ENCODE results near the gene HIPK2.

HIPK2 gene

DNA sequence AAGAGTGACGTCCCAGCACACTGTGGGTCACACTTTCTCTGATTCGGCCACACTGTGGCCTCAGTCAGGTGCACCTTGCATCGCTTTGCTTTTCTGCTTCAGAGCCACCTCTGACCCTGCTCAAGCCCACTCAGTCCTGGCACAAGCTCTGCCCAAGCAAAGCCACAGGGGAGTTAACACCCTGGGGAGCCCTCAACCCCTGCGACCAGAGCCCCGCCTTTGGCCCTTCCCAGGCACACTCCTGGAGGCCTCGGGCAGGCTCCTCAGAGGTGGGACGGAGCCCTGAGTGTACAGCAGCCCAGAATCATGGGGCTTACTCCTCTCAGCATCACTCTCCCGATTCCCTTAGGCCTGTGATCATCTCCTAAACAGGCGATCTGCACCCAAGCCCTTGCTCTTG is 71.0 kb downstream of the HIPK2 start:
- TF ChIP-seq, protein P1, sequence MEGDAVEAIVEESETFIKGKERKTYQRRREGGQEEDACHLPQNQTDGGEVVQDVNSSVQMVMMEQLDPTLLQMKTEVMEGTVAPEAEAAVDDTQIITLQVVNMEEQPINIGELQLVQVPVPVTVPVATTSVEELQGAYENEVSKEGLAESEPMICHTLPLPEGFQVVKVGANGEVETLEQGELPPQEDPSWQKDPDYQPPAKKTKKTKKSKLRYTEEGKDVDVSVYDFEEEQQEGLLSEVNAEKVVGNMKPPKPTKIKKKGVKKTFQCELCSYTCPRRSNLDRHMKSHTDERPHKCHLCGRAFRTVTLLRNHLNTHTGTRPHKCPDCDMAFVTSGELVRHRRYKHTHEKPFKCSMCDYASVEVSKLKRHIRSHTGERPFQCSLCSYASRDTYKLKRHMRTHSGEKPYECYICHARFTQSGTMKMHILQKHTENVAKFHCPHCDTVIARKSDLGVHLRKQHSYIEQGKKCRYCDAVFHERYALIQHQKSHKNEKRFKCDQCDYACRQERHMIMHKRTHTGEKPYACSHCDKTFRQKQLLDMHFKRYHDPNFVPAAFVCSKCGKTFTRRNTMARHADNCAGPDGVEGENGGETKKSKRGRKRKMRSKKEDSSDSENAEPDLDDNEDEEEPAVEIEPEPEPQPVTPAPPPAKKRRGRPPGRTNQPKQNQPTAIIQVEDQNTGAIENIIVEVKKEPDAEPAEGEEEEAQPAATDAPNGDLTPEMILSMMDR (conservative IDR thresholded peaks at IDR 0.05): no peak
- peak overlapping the region; percentile 3; the same call in 1 of the 2 replicates for H3K27ac ChIP-seq

DNA sequence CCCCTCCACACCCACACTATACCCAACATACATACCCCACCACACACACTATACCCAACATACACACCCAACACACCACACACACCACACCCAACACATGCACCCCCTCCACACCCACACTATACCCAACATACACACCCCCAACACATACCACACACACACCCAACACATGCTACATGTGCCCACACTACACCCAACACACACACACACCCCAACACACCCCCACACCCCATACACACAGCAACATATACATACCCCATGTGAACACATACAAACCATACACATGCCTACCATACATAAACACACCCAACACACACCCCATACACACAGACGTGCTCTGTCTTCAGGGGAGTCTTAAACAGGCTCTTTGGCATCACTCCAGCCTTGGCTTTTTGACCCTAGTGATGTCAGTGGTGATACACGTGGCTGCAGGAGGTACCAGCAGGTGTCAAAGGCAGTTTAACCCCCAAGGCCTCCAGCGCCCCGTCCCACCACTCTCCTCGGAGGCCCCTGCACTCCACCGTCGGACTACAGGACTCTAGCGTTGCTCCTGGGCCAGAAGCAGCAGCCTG is 73.4 kb downstream of the HIPK2 start:
- TF ChIP-seq, protein P1 (conservative IDR thresholded peaks at IDR 0.05): no peak
- peak overlapping the region; percentile 7 for H3K27ac ChIP-seq

DNA sequence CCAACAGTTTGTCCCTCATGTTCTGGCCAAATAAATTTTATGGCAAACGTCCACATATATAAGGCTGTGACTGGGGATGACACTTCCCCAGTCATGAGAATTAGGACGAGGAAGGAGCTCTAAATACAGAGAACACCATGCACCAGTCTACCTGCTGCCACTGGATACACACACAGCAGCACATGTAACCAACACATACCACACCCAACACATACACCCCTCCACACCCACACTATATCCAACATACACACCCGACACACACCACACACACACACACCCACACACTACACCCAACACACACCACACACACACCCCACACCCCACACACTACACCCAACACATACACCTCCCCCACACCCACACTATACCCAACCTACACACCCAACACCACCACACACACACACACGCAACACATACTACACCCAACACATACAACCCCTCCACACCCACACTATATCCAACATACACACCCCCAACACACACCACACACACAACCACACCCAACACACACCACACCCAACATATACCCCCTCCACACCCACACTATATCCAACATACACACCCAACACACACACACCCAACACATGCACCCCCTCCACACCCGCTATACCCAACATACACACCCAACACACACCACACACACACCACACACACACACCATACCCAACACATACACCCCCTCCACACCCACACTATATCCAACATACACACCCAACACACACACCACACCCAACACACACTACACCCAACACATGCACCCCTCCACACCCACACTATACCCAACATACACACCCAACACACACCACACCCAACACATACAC is 74.1 kb downstream of the HIPK2 start:
- H3K27ac ChIP-seq: peak overlapping the region; percentile 58
- TF ChIP-seq, protein P1 (conservative IDR thresholded peaks at IDR 0.05): no peak

DNA sequence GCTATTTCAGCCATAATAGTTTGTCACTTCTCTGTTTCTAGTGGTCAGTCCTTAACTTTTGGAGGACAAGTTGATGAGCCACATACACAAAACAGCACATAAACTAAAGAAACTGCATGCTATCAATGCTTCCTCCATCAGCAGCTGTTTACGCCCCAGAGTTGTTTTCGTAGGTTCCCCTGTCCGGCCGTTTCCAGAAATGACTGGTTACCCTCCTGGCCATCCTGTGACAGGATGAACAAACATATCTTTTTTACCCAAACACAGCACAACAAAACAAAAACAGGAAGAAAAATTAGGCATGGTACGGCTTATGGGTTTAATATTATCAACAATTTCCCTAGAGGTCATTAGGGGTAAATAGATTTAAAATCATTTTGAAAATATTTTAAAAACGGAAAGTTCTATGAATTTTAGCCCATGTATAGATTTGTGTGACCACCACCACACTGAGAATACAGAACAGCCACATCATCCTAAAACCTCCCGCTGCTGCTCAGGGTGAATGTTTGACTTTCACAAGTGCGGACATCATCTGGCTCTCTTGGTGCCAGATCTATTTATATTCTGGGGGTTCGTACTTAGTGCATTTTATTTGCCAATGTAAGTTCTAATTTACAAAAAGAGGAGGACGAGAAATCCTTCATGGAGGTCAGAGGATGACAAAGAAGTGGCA is 74.8 kb downstream of the HIPK2 start:
- H3K27ac ChIP-seq: peak overlapping the region; percentile 58
- TF ChIP-seq, protein P1 (conservative IDR thresholded peaks at IDR 0.05): no peak

DNA sequence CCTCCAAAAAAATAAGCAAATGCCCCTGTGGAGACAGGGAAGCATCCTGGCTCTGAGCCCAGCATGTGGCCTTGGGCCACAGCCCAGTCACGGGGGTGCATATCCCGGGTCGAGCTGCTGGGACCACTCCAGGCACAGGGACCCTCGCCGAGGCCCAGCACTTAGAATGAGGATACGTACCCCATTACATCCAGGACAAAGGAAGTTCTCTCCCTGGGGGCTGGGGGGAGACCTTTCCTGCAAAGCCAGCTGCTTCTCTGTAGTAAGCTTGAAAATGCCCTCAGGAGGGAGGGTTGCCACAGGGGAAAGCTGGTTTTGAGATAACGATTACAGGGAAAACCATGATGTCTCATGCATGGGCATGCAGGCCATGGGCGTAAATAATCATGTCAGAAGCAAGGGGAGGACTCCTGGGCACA is 75.5 kb downstream of the HIPK2 start:
- TF ChIP-seq, protein P1 (conservative IDR thresholded peaks at IDR 0.05): no peak
- peak overlapping the region; percentile 58 for H3K27ac ChIP-seq

DNA sequence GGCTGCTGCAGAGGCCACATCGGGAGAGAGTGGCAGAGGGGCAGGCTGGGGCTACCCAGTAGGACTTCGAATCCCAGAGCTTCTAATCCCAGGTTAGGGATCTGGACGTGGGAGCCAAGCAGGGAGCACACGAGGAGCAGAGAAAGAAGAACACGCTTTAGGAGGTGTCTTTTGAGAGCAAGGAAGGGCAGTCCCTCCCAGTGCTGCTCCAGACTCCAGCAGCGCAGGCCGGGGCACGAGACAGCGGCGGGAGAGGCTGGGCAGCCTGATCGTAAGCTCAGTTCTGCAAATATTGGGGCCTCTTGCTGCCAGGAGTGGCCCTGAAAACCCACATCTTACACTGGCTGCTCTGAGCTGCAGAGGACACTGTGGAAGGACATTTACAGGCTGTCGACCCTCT is 75.9 kb downstream of the HIPK2 start:
- peak overlapping the region; percentile 58 for H3K27ac ChIP-seq
- TF ChIP-seq, protein P1 (conservative IDR thresholded peaks at IDR 0.05): no peak
